ENCODE results near the gene CEP112. TPM values are rescaled to one million over a fixed set of nuclear protein-coding genes. Genes with fewer than 3 reads are reported as not detected.

CEP112 gene
- total and polyA plus RNA-seq, 9 of the 15 experiments (the other 6 are each of a cell fraction or from before 2014, with no cell fraction given): 0.84 TPM; not detected in 8

DNA sequence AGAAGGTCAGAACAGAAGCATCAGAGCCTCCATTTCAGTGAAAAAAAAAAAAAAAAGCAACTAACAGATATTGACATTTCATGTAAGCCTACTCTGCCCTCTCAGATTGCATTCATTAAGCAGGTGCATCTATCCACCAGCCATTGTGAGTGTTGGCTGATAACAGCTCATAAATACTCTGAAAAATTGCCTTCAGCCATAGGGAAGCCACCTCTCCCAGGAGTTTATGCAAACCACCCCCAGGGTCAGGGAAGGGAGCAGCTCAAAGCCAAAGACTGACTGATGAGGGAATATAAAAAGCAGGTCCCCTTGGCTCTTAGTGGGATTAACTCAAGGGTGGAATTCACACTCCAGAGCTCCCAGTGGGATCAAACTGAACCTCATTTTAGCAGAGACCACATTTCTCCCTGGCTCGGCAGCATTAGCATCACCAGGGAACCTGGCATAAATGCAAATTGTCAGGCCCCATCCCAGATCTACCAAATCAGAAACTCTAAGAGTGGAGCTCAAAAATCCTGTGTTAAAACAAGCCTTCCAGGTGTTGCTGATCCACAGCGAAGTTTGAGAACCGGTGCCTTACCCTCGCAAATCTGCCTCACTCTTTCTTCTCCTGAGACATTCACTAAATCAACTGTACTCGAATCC, 23.1 kb upstream of the CEP112 start (continued):
- TF ChIP-seq, protein P1, sequence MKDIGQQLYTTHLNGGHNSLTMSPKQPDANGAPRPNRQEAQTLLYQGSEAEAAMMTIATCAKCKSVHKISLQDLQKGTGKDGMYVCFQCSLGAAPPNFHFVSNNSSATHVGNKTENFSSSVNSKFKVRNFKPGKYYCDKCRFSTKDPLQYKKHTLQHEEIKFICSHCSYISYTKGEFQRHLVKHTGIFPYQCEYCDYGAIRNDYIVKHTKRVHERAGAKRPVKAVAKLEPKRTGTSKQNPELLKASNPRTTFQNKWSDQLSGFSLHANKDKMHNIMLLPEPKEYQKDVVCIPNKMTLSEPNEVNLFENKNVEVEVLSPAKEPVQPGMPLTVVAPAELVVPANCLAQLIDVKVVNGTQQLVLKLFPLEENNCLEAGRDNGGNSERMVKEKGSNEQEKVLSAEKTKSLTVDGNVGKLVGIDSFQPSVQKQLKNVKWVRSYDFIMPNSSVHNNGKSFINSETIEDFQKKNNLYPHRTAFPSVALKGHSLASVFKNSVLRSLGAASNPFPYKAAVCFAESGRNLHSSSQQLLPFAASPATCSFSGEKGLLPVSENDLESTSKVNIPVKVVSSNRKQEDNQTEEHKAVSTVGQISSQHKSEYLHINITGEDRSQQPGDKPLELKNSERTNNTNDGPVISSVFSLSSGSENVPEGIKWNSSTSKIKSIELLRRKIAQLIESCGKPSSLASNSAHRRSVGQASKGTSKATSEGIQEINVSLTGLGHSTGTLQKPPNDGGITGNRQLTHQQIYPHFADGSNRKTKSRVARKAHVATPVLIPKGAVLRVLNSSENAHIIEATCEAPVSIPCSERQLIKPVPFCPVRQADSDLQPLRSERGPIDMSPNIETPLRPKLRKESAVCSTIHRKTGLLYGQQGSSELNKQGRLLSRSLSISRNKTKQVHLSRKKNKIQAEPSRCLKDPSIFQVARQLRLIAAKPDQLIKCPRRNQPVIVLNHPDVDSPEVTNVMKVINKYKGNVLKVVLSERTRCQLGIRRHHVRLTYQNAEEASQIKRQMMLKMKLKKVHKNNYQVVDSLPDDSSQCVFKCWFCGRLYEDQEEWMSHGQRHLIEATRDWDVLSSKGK (CRISPR knock-in tag; IDR thresholded peaks at IDR 0.05): no peak
- TF ChIP-seq GTF2E2 (tag; IDR thresholded peaks at IDR 0.05) (no peak), ZFP1 (CRISPR knock-in tag; IDR thresholded peaks at IDR 0.05) (no peak), GABPA (tag; conservative IDR thresholded peaks at IDR 0.05; ENCODE audit: low read depth) (no peak), ZNF707 (CRISPR knock-in tag; conservative IDR thresholded peaks at IDR 0.05) (no peak), NKRF (IDR thresholded peaks at IDR 0.05; ENCODE audit: borderline replicate concordance) (no peak)
